ENCODE measurements around the gene FECH. TPM values are rescaled to one million over a fixed set of nuclear protein-coding genes. Genes with fewer than 3 reads are reported as not detected.

Gene FECH
- total RNA-seq = 100 to 1,000 TPM in 1 of 4 donors, 10 to 100 TPM in 3; 20.3 to 137 (median 30.7) TPM

DNA sequence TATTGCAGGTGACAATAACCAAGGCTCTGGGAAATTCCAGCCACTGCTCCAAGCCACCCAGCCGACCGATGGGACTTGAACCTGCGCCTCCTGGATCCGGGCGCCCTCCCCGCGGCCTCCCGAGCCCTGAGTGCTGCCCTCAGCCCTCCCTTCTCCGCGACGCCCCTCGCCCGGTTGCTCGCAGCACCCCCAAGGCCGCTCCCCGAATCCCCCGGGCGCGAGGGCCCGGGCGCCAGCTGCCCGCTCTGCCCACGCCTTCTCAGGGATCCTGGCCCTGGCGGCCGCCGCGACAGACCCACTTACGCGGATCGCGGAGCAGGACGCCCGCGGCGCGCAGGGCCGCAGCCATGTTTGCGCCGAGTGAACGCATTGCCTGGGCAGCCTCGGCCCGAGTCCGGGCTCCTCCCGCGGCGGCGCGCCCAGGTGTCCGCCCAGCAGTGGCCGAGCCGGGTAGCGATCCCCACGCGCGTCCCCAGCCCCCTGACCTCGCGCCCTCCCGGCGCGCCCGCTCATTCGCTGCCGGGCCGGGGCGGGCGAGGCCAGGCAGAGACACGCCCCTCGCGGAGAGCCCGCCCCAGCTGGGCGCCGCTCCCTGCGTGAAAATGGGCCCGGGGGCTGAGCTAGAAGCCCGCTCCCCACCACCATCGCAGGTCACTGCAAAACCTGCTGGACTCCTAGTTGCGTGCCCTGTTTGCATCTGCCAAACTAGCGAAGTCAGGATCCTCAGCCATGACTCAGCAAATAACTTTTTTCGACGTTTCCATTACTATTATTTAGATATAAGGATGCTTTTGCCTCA is at the start of gene FECH:
FECH (minus strand) TSS at position 452 of the 799 bp plus-strand sequence; CDS start at position 370, 82 bp downstream.
- Histone ChIP-seq H3K4me3 (peak within 1 kb of the TSS; percentile 54 to 75), H3K27me3 (no peaks in the 10 kb centered on the region), H3K9me3 (no peaks in the 10 kb centered on the region), H3K36me3 (no peaks in the 10 kb centered on the region), H3K4me1 (peaks cover 0 to 6% of the 10 kb centered on the region in 2 donors), H3K27ac (peak within 1 kb of the TSS; percentile 87 to 92)
- TF ChIP-seq, protein P1, sequence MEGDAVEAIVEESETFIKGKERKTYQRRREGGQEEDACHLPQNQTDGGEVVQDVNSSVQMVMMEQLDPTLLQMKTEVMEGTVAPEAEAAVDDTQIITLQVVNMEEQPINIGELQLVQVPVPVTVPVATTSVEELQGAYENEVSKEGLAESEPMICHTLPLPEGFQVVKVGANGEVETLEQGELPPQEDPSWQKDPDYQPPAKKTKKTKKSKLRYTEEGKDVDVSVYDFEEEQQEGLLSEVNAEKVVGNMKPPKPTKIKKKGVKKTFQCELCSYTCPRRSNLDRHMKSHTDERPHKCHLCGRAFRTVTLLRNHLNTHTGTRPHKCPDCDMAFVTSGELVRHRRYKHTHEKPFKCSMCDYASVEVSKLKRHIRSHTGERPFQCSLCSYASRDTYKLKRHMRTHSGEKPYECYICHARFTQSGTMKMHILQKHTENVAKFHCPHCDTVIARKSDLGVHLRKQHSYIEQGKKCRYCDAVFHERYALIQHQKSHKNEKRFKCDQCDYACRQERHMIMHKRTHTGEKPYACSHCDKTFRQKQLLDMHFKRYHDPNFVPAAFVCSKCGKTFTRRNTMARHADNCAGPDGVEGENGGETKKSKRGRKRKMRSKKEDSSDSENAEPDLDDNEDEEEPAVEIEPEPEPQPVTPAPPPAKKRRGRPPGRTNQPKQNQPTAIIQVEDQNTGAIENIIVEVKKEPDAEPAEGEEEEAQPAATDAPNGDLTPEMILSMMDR (IDR thresholded peaks at IDR 0.05) = peak in 1 of 4 experiments; percentile 9
- TF ChIP-seq POLR2A (IDR thresholded peaks at IDR 0.05) = peak; percentile 60 to 81
- intact Hi-C loops (cut with DNase I; ENCODE audit: low total_unique reads) = no loop called here
- peak; percentile 71 to 82 for DNase-seq

DNA sequence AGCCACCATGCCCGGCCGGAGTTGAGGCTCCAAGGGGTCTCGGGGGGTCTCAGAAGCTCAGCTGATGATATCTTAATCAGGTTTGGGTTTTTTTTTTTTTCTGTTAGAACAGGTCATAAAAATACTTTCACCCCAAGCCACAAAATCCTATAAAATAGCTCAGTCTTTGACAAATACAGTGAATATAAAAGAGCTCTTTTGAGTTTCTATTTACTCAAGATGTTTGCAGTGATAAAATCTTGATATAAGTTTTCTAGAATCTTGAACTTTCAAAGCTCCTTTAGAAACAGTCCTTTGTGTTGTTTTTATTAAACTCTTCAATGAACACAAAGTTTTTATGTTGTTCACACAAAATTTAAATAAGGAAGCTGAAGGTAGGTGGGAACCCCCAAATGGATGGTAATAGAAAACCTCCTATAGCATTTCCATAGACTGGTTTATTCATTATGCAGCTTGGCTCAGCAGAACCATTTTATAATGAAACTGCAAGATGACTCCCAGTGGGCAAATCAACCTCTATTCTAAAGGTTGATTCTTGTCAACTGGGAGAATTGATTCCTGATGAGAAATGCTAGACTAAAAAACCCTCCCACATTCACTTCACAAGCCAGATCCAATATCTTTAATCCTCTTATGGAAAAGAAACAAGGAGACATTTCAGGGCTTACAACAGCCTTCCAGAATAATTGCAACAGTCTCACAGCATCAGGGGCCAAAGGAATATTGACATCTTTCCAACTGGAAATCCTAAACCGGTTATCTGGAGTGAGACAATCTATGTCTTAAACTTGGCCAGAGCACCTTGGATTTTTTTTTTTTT is 48.7 kb upstream of the FECH start:
- Histone ChIP-seq H3K4me1 (no peaks in the 10 kb centered on the region), H3K36me3 (no peaks in the 10 kb centered on the region), H3K4me3 (no peak overlapping the region), H3K27me3 (no peaks in the 10 kb centered on the region), H3K27ac (no peak overlapping the region), H3K9me3 (no peaks in the 10 kb centered on the region)
- TF ChIP-seq POLR2A (IDR thresholded peaks at IDR 0.05) = no peak
- TF ChIP-seq, protein P1 (IDR thresholded peaks at IDR 0.05) = no peak
- DNase-seq = no peak
- intact Hi-C loops (cut with DNase I; ENCODE audit: low total_unique reads) = loop anchor here (10.0 kb wide), 1 partner anchor 170 kb away; the partner anchor contains the start of gene ATP8B1

DNA sequence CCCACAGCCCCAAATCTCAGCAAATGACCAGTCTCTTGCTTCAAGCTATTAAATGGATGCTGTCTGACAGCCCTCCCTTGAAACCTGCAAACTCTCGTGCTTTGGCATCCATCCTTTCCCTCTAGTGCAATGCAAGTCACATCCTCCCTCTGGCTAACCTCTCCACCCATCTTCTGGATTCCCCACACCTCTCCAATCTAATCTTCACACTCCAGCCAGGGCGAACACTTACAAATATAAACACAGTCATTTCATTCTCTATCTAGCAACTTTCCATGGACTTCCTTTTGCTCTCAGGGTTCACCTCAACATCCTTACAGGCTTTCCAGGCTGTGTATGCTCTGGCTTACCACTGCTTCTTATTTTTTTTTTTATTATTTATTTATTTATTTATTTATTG is 45.2 kb upstream of the FECH start:
- Histone ChIP-seq H3K27me3 (no peaks in the 10 kb centered on the region), H3K36me3 (no peaks in the 10 kb centered on the region), H3K9me3 (no peaks in the 10 kb centered on the region), H3K27ac (no peak overlapping the region), H3K4me3 (no peak overlapping the region), H3K4me1 (no peaks in the 10 kb centered on the region)
- intact Hi-C loops (cut with DNase I; ENCODE audit: low total_unique reads) = loop anchor here (10.0 kb wide), 1 partner anchor 173 kb away; the partner anchor contains the start of gene ATP8B1
- TF ChIP-seq POLR2A (IDR thresholded peaks at IDR 0.05) = no peak
- TF ChIP-seq, protein P1 (IDR thresholded peaks at IDR 0.05) = no peak
- no peak for DNase-seq

- Histone ChIP-seq H3K4me1 (no peaks in the 10 kb centered on the region), H3K27me3 (no peaks in the 10 kb centered on the region), H3K36me3 (no peaks in the 10 kb centered on the region), H3K9me3 (no peaks in the 10 kb centered on the region), H3K27ac (peak overlapping the region; percentile 79 to 86), H3K4me3 (peak overlapping the region; percentile 59 to 78)
- no peak for TF ChIP-seq POLR2A (IDR thresholded peaks at IDR 0.05)
- TF ChIP-seq, protein P1 (IDR thresholded peaks at IDR 0.05) = no peak
- intact Hi-C loops (cut with DNase I; ENCODE audit: low total_unique reads) = loop anchor here (10.0 kb wide), 1 partner anchor 174 kb away; the partner anchor contains the start of gene ATP8B1
- DNase-seq = no peak
Measured at GRCh38 chr18:57630754-57631595, 44.5 kb upstream of the FECH start.
